HepG2 (cell line): ENCODE data around the gene ZBTB46. TPM values are rescaled to one million over a fixed set of nuclear protein-coding genes. Genes with fewer than 3 reads are reported as not detected.
A peak's percentile ranks its signal among the peaks of the same experiment; 100 is the strongest.

Source experiments
- ETV5 ChIP-seq: IDR thresholded peaks from 2 replicates; pipeline ENCODE4 v1.6.1; 2018; ENCODE audit warnings: missing biosample characterization, missing genetic modification reagents, inconsistent platforms, borderline replicate concordance
- GATAD2A ChIP-seq: IDR thresholded peaks from 2 replicates; pipeline ENCODE4 v1.6.1; 2016
- HNRNPK ChIP-seq: fragments of 200-400 bp; formaldehyde crosslinking; IDR thresholded peaks from 2 replicates; pipeline ENCODE4 v1.6.1; 2018; ENCODE audit warnings: low read length, low read depth, moderate library complexity, mild to moderate bottlenecking; ENCODE audit not compliant: poor library complexity, severe bottlenecking
- MTA1 ChIP-seq: sonication (generic); formaldehyde crosslinking; IDR thresholded peaks from 2 replicates; pipeline ENCODE4 v1.4.0; 2020; ENCODE audit warnings: missing genetic modification reagents, mild to moderate bottlenecking, borderline replicate concordance
- MTF1 ChIP-seq: sonication (generic); formaldehyde crosslinking; IDR thresholded peaks from 2 replicates; pipeline ENCODE4 v1.5.0; 2020; ENCODE audit warnings: missing genetic modification reagents
- NCOR1 ChIP-seq: fragments of 200-600 bp; sonication (generic); IDR thresholded peaks from 2 replicates; pipeline ENCODE4 v1.7.0; 2017; ENCODE audit warnings: antibody characterized with exemption, low read length, borderline replicate concordance
- NFE2L1 ChIP-seq: sonication (generic); formaldehyde crosslinking; IDR thresholded peaks from 2 replicates; pipeline ENCODE4 v1.4.0; 2020; ENCODE audit warnings: missing genetic modification reagents, mild to moderate bottlenecking, borderline replicate concordance
- NFKB2 ChIP-seq: sonication (generic); formaldehyde crosslinking; IDR thresholded peaks from 2 replicates; pipeline ENCODE4 v1.4.0; 2020; ENCODE audit warnings: missing genetic modification reagents, borderline replicate concordance
- PITX1 ChIP-seq: sonication (generic); formaldehyde crosslinking; IDR thresholded peaks from 2 replicates; pipeline ENCODE4 v1.5.1; 2020; ENCODE audit warnings: mild to moderate bottlenecking, missing genetic modification reagents
- PPARG ChIP-seq: conservative IDR thresholded peaks from 2 replicates; pipeline ENCODE4 v1.6.1; 2016; ENCODE audit warnings: missing biosample characterization, missing genetic modification reagents
- RNF2 ChIP-seq: fragments of 450-650 bp; conservative IDR thresholded peaks from 2 replicates; pipeline ENCODE4 v1.6.1; 2016; ENCODE audit warnings: low read depth
- SP1 ChIP-seq, 2 experiments: fragments of 450-650 bp in 1 of 2; sonication (generic) in 1 of 2; formaldehyde crosslinking in 1 of 2; IDR thresholded peaks; 2 replicates each; pipeline versions ENCODE4 v1.4.0 to v1.6.1; 2016 to 2020; ENCODE audit warnings: missing genetic modification reagents in 1 of 2
- SRSF9 ChIP-seq: fragments of 200-400 bp; formaldehyde crosslinking; IDR thresholded peaks from 2 replicates; pipeline ENCODE4 v1.6.1; 2018; ENCODE audit warnings: borderline replicate concordance, mild to moderate bottlenecking, low read depth, low read length; ENCODE audit not compliant: insufficient read depth, poor library complexity, severe bottlenecking
- THYN1 ChIP-seq: sonication (generic); formaldehyde crosslinking; IDR thresholded peaks from 2 replicates; pipeline ENCODE4 v1.8.1; 2023; ENCODE audit warnings: low read depth, mild to moderate bottlenecking, moderate library complexity, missing genetic modification reagents, borderline replicate concordance
- ZBTB42 ChIP-seq: sonication (generic); formaldehyde crosslinking; IDR thresholded peaks from 2 replicates; pipeline ENCODE4 v1.5.0; 2020; ENCODE audit warnings: mild to moderate bottlenecking, missing genetic modification reagents
- ZFP37 ChIP-seq: sonication (generic); formaldehyde crosslinking; IDR thresholded peaks from 2 replicates; pipeline ENCODE4 v1.4.0; 2020; ENCODE audit warnings: missing genetic modification reagents, borderline replicate concordance
- ZNF598 ChIP-seq: sonication (generic); formaldehyde crosslinking; IDR thresholded peaks from 2 replicates; pipeline ENCODE4 v1.5.1; 2020; ENCODE audit warnings: mild to moderate bottlenecking, missing genetic modification reagents, borderline replicate concordance
- ZNF879 ChIP-seq: sonication (generic); formaldehyde crosslinking; IDR thresholded peaks from 2 replicates; pipeline ENCODE4 v1.8.1; 2023; ENCODE audit warnings: missing genetic modification reagents
- polyA plus RNA-seq, 8 experiments: library from polyadenylated mRNA; depleted of rRNA in 3 of 8; stranded (reverse) in 7 of 8; unstranded in 1 of 8; fragments of >200 nt; fragmentation: Illumina TruSeq in 4 of 8; extraction: Trizol in 4 of 8; gene quantifications; 2 replicates each; pipeline versions ENCODE4 v1.2.1 to v1.2.3, GENCODE V29; 2011 to 2016; ENCODE audit warnings: low read depth in 4 of 8, missing spikeins in 1 of 8, mixed read lengths in 1 of 8; ENCODE audit not compliant: insufficient read depth in 1 of 8
- total RNA-seq, 5 experiments: library from RNA; depleted of rRNA; stranded (reverse); fragments of >200 nt; fragmentation: Illumina TruSeq; extraction: Trizol; gene quantifications; 2 replicates each; pipeline ENCODE4 v1.2.3, GENCODE V29; 2016; ENCODE audit warnings: low read depth in 1 of 5
- TF ChIP-seq, protein P1 (sequence below): IDR thresholded peaks from 2 replicates; pipeline ENCODE4 v1.6.1; 2018; ENCODE audit warnings: missing genetic modification reagents, mild to moderate bottlenecking, missing compliant biosample characterization
- TF ChIP-seq, protein P2 (sequence below): sonication (generic); formaldehyde crosslinking; IDR thresholded peaks from 2 replicates; pipeline ENCODE4 v1.4.0; 2020; ENCODE audit warnings: missing genetic modification reagents
- TF ChIP-seq, protein P3 (sequence below): sonication (generic); formaldehyde crosslinking; IDR thresholded peaks from 2 replicates; pipeline ENCODE4 v1.4.0; 2020; ENCODE audit warnings: missing genetic modification reagents, borderline replicate concordance
- TF ChIP-seq, protein P4 (sequence below): sonication (generic); formaldehyde crosslinking; conservative IDR thresholded peaks from 2 replicates; pipeline ENCODE4 v1.4.0; 2020; ENCODE audit warnings: missing genetic modification reagents

Gene ZBTB46
- total and polyA plus RNA-seq, 2 of the 13 experiments (the other 11 are each of a cell fraction or from before 2014, with no cell fraction given): 1.6 to 13.5 TPM

DNA sequence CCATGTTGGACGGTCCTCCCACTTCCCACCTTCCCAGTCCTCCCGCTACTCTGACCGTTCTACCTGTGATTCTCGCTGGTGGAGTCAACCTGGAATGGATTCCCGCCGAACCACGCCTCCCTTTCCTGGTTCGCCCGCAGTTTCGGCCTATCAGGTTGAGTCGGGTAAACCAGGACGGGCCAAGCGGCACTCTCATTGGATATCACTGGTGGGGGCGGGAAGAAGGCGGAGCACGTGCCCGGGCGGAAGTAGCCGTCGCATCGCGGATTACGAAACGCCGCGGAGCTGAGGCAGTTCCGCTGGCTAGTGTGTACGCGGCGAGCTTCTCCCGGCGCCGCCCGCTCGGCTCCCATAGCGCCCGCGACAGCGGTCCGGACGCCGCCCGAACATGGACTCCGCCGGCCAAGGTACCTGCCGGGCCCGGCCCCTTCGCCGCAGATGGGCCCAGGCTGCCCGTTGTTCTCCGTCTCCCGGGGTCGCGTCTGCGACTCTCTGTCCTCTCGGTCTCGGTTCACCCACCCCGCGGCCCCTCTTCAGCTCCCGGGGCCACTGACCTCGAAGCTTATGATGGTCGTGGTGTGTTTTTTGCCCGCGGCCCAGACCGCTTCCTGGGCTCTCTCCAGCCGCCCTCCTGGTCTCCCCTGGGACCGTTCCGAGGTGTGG is 34.0 kb upstream of the ZBTB46 start, which contains the start of gene TPD52L2 (continued):
- TF ChIP-seq NFE2L1 (CRISPR knock-in tag) (0 out of 2 replicates have a peak, but pooled peaks have one; percentile 50), PITX1 (CRISPR knock-in tag) (peak; percentile 98), SP1 (IDR thresholded peaks at IDR 0.05) (0 out of 2 replicates have a peak, but pooled peaks have one; percentile 26), SP1 (CRISPR knock-in tag; IDR thresholded peaks at IDR 0.05) (peak; percentile 96), SRSF9 (no peak), ZNF598 (CRISPR knock-in tag) (peak; percentile 68; the same call in 1 of the 2 replicates), PPARG (CRISPR knock-in tag) (peak; percentile 59), RNF2 (peak; percentile 97), HNRNPK (peak; percentile 80), NCOR1 (no peak; the same call in none of the 2 replicates), GATAD2A (CRISPR knock-in tag) (peak; percentile 66), ETV5 (peak; percentile 98), THYN1 (CRISPR knock-in tag) (peak; percentile 83; the same call in 1 of the 2 replicates), NFKB2 (CRISPR knock-in tag) (peak; percentile 86), ZBTB42 (CRISPR knock-in tag) (peak; percentile 43; the same call in 1 of the 2 replicates), MTA1 (CRISPR knock-in tag) (peak; percentile 75; the same call in 1 of the 2 replicates), ZNF879 (CRISPR knock-in tag) (no peak), MTF1 (CRISPR knock-in tag) (peak; percentile 87), ZFP37 (CRISPR knock-in tag) (no peak)
- TF ChIP-seq, protein P1, sequence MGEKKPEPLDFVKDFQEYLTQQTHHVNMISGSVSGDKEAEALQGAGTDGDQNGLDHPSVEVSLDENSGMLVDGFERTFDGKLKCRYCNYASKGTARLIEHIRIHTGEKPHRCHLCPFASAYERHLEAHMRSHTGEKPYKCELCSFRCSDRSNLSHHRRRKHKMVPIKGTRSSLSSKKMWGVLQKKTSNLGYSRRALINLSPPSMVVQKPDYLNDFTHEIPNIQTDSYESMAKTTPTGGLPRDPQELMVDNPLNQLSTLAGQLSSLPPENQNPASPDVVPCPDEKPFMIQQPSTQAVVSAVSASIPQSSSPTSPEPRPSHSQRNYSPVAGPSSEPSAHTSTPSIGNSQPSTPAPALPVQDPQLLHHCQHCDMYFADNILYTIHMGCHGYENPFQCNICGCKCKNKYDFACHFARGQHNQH (CRISPR knock-in tag): peak; percentile 97
- TF ChIP-seq, protein P2, sequence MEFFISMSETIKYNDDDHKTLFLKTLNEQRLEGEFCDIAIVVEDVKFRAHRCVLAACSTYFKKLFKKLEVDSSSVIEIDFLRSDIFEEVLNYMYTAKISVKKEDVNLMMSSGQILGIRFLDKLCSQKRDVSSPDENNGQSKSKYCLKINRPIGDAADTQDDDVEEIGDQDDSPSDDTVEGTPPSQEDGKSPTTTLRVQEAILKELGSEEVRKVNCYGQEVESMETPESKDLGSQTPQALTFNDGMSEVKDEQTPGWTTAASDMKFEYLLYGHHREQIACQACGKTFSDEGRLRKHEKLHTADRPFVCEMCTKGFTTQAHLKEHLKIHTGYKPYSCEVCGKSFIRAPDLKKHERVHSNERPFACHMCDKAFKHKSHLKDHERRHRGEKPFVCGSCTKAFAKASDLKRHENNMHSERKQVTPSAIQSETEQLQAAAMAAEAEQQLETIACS (CRISPR knock-in tag): peak; percentile 68
- TF ChIP-seq, protein P3, sequence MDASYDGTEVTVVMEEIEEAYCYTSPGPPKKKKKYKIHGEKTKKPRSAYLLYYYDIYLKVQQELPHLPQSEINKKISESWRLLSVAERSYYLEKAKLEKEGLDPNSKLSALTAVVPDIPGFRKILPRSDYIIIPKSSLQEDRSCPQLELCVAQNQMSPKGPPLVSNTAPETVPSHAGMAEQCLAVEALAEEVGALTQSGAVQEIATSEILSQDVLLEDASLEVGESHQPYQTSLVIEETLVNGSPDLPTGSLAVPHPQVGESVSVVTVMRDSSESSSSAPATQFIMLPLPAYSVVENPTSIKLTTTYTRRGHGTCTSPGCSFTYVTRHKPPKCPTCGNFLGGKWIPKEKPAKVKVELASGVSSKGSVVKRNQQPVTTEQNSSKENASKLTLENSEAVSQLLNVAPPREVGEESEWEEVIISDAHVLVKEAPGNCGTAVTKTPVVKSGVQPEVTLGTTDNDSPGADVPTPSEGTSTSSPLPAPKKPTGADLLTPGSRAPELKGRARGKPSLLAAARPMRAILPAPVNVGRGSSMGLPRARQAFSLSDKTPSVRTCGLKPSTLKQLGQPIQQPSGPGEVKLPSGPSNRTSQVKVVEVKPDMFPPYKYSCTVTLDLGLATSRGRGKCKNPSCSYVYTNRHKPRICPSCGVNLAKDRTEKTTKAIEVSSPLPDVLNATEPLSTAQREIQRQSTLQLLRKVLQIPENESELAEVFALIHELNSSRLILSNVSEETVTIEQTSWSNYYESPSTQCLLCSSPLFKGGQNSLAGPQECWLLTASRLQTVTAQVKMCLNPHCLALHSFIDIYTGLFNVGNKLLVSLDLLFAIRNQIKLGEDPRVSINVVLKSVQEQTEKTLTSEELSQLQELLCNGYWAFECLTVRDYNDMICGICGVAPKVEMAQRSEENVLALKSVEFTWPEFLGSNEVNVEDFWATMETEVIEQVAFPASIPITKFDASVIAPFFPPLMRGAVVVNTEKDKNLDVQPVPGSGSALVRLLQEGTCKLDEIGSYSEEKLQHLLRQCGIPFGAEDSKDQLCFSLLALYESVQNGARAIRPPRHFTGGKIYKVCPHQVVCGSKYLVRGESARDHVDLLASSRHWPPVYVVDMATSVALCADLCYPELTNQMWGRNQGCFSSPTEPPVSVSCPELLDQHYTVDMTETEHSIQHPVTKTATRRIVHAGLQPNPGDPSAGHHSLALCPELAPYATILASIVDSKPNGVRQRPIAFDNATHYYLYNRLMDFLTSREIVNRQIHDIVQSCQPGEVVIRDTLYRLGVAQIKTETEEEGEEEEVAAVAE: peak; percentile 97
- TF ChIP-seq, protein P4, sequence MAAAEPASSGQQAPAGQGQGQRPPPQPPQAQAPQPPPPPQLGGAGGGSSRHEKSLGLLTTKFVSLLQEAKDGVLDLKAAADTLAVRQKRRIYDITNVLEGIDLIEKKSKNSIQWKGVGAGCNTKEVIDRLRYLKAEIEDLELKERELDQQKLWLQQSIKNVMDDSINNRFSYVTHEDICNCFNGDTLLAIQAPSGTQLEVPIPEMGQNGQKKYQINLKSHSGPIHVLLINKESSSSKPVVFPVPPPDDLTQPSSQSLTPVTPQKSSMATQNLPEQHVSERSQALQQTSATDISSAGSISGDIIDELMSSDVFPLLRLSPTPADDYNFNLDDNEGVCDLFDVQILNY (CRISPR knock-in tag): peak; percentile 94
